Right atrium auricular region (tissue), 2 donors: ENCODE results near the gene BRWD1. TPM values are rescaled to one million over a fixed set of nuclear protein-coding genes. Genes with fewer than 3 reads are reported as not detected.

Source experiments
- DNase-seq: peaks from one replicate; pipeline ENCODE4 v3.0.0-alpha.2; 2019; ENCODE audit warnings: low spot score
- H3K27ac ChIP-seq, 2 donors: fragments of 200-600 bp; sonication (generic); 1 replicate in 1 of 2; 2 replicates in 1 of 2; pipeline ENCODE4 v1.5.1; 2016 to 2019
- H3K27me3 ChIP-seq, 2 donors: fragments of 200-600 bp; sonication (generic); one replicate each; pipeline versions ENCODE4 v1.5.1 to v1.6.0; 2017 to 2019
- H3K36me3 ChIP-seq: fragments of 200-600 bp; sonication (generic); one replicate; pipeline ENCODE4 v1.5.1; 2016
- H3K4me1 ChIP-seq, 2 donors: fragments of 200-600 bp; sonication (generic); one replicate each; pipeline versions ENCODE4 v1.5.1 to v1.6.0; 2017 to 2019
- H3K4me3 ChIP-seq, 2 donors: fragments of 200-600 bp; sonication (generic); 1 replicate in 1 of 2; 2 replicates in 1 of 2; pipeline ENCODE4 v1.5.1; 2017 to 2019; ENCODE audit warnings: mild to moderate bottlenecking in 1 of 2, moderate library complexity in 1 of 2
- H3K9me3 ChIP-seq, 2 donors: fragments of 200-600 bp; sonication (generic); one replicate each; pipeline ENCODE4 v1.5.1; 2019
- CTCF ChIP-seq, 2 donors: fragments of 200-600 bp; sonication (generic); IDR thresholded peaks; one replicate each; pipeline ENCODE4 v1.5.1; 2019; ENCODE audit warnings: antibody characterized with exemption in 2 of 2
- total RNA-seq, 2 donors: library from RNA; depleted of rRNA; stranded (reverse); fragments of >200 nt; gene quantifications; one replicate each; pipeline ENCODE4 v1.1.0, GENCODE V29; 2016

The BRWD1 gene
- total RNA-seq, 2 donors from 2014 or later, result 40.6 TPM

- peak; percentile 73 for DNase-seq
- Histone ChIP-seq H3K27me3 (no peaks in the 10 kb centered on the region), H3K4me1 (peaks cover 0 to 30% of the 10 kb centered on the region in 2 donors), H3K4me3 (peak overlapping the region; percentile 83 to 96), H3K9me3 (no peaks in the 10 kb centered on the region), H3K36me3 (peaks cover 8% of the 10 kb centered on the region), H3K27ac (peak overlapping the region; percentile 96 to 99)
- TF ChIP-seq CTCF (IDR thresholded peaks at IDR 0.05), result peak in 1 of 2 donors; percentile 32
Measured at GRCh38 chr21:39314143-39315027, 953 bp upstream of the BRWD1 start.

DNA sequence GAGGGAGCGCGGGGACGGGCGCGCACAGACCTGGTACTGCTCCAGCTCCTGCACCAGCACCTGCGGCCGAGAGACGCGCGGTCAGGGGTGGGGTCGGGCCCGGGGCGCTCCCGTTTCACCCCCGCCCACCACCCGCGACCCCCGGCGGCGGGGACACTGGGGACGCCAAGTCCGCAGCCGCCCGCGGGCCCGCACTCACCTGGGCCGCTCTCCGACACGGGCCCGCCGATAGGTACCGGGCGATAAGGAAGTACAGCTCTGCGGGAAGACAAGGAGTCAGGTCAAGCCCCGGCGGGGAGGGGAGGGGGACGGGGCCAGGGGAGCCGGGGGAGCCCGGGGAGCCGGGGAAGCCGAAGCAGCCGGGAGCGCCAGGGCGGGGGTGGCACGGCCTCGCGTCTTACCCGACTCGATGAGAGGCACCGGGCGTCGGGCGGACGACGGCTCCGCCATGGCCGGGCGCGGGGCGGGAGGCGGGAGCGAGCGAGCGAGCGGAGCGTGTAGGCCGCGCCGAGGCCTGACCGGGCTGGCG, 326 bp downstream of the BRWD1 start:
- Histone ChIP-seq H3K4me1 (peaks cover 0 to 19% of the 10 kb centered on the region in 2 donors), H3K27ac (peak overlapping the region; percentile 96 to 99), H3K4me3 (peak overlapping the region; percentile 83 to 96), H3K9me3 (no peaks in the 10 kb centered on the region), H3K27me3 (no peaks in the 10 kb centered on the region), H3K36me3 (peaks cover 8% of the 10 kb centered on the region)
- no peak for TF ChIP-seq CTCF (IDR thresholded peaks at IDR 0.05)
- DNase-seq, result no peak

DNA sequence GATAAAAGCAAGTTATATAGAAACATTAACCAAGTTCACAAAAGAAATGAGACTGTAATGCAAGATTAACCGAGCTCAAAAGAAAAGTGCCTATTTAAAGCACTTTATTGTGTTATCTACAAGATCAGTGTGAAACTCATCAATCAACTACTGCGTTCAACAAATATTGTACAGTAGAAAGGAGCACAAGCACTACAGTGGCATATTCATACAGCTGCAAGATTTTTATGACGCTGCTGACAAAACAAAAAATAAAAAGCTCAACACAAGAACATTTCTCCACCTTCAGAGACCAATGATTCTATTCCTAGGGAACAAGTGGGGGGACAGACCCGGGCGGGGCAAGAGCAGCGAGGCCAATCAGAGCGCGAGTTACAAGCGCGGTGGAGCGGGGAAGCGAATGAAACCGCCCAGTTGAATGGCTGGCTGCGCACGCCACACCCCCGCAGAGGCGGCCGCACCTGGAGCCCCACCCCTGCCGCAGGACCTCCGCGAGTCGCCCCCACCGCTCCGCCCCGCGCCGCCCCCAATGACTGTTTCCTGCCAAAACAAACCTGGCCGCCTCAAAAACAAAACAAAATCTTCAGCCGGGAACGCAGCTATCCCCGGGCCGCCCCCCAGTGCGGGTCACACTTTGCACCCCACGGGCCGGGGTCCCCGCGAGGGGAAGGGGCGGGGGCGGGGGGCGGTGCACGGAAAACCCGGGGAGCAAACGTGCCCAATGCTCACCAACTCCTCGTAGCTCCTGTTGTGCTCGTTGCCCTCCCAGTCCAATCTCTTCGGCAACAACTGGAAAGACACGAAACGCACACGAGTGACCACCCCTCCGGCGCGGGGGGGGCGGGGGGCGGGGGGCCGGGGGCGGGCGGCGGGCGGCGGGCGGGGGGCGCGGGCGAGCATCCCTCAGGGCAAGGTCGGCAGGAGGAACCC, 1.1 kb downstream of the BRWD1 start:
- H3K27me3 ChIP-seq, result no peaks in the 10 kb centered on the region
- peak overlapping the region; percentile 83 to 96 for H3K4me3 ChIP-seq
- peaks cover 0 to 19% of the 10 kb centered on the region in 2 donors for H3K4me1 ChIP-seq
- peak; percentile 94 for DNase-seq
- H3K36me3 ChIP-seq, result peaks cover 8% of the 10 kb centered on the region
- peak overlapping the region; percentile 96 to 99 for H3K27ac ChIP-seq
- H3K9me3 ChIP-seq, result no peaks in the 10 kb centered on the region
- TF ChIP-seq CTCF (IDR thresholded peaks at IDR 0.05), result no peak

DNA sequence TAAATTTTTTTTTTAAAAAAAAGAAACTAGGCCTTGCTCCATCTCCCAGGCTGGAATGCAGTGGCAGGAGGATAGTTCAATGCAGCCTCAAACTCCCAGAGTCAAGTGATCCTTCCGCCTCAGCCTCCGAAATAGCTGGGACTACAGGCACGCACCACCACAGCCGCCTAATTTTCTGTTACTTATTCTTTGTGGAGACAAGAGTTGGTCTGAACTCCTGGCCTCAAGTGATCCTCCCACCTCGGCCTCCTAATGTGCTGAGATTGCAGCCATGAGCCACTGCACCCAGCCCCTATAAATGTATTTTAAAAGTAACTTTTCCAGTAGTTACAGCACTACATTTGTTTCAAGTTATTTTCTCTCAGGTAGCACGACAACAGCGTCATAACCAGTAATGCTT, 2.3 kb downstream of the BRWD1 start:
- Histone ChIP-seq H3K27me3 (no peaks in the 10 kb centered on the region), H3K4me3 (no peak overlapping the region), H3K9me3 (no peaks in the 10 kb centered on the region), H3K4me1 (peaks cover 0 to 19% of the 10 kb centered on the region in 2 donors), H3K36me3 (peaks cover 8% of the 10 kb centered on the region), H3K27ac (no peak overlapping the region)
- DNase-seq, result no peak
- no peak for TF ChIP-seq CTCF (IDR thresholded peaks at IDR 0.05)

DNA sequence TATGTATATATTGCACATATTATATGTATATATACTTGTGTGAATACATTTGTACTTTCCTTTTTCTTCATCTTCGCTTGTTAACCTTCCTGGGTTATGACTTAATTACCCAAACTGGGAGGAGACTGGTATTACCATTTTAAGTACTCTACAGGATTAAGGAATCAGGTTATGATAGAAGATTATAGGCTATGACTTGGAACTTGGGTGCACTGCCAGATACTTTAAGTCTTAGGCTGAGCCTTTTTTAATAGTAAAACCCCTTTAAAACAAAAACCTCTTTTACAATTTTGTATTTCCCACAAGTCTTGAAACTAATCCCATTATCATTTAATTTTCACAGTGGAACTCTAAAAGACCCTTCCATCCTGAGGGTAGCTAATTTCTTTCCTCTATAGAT, 6.0 kb downstream of the BRWD1 start:
- Histone ChIP-seq H3K4me3 (no peak overlapping the region), H3K36me3 (peaks cover 26% of the 10 kb centered on the region), H3K9me3 (no peaks in the 10 kb centered on the region), H3K27ac (no peak overlapping the region), H3K4me1 (peaks cover 0 to 12% of the 10 kb centered on the region in 2 donors), H3K27me3 (no peaks in the 10 kb centered on the region)
- DNase-seq, result no peak
- no peak for TF ChIP-seq CTCF (IDR thresholded peaks at IDR 0.05)
